GM12878 (cell line): ENCODE measurements around the gene C1QB. TPM values are rescaled to one million over a fixed set of nuclear protein-coding genes. Genes with fewer than 3 reads are reported as not detected.

Experiments used
- ATAC-seq: fragments of 200-7000 bp; cut with Tn5 transposase; 3 replicates; pipeline ENCODE4 v1.9.1; 2020; ENCODE audit warnings: mild to moderate bottlenecking, moderate library complexity
- BruUV-seq: library from RNA; stranded (reverse); fragments of 400-500 nt; replicated peaks from 2 replicates; lab custom pipeline; 2021; lab: Mats Ljungman, UMichigan
- CTCF ChIA-PET: fragments of 300-600 bp; sonication (Branson Sonifier 250); formaldehyde crosslinking; extraction: SDS; loops from one replicate; lab custom pipeline; 2021; ENCODE audit warnings: inconsistent platforms; lab: Yijun Ruan, JAX
- POLR2A ChIA-PET: fragments of 350-600 bp; formaldehyde crosslinking; extraction: SDS; loops from one replicate; lab custom pipeline; 2021; ENCODE audit warnings: inconsistent platforms; lab: Charles Lee
- RAD21 ChIA-PET: fragments of 300-600 bp; sonication (Branson Sonifier 250); formaldehyde crosslinking; loops from one replicate; lab custom pipeline; 2023; ENCODE audit warnings: antibody characterized with exemption; ENCODE audit not compliant: unreplicated experiment; lab: Charles Lee
- SMC1A ChIA-PET: fragments of 300-600 bp; sonication (Branson Sonifier 250); formaldehyde crosslinking; loops from one replicate; lab custom pipeline; 2023; ENCODE audit not compliant: unreplicated experiment, uncharacterized antibody; lab: Charles Lee
- DNase-seq: peaks from one replicate; pipeline ENCODE4 v3.0.0-alpha.2; 2011; ENCODE audit warnings: low read depth, low spot score
- FAIRE-seq: peaks from 3 replicates; lab custom pipeline; 2011; peaks lifted over from hg19 to GRCh38; lab: Jason Lieb, UNC
- H2AFZ ChIP-seq: 2 replicates; pipeline ENCODE4 v1.6.0; 2011; ENCODE audit warnings: low read depth, low read length, control low read depth; ENCODE audit not compliant: control insufficient read depth
- H3K27ac ChIP-seq: 2 replicates; pipeline ENCODE4 v1.5.1; 2011; ENCODE audit warnings: control low read depth; ENCODE audit not compliant: control insufficient read depth, insufficient read depth
- H3K27me3 ChIP-seq, 2 experiments: replicated peaks in 1 of 2; 2 replicates each; pipeline versions ENCODE4 v1.6.0 to v1.6.1; 2011; ENCODE audit warnings: low read length in 1 of 2; ENCODE audit not compliant: control insufficient read depth in 2 of 2, insufficient read depth in 2 of 2
- H3K36me3 ChIP-seq, 2 experiments: 2 replicates each; pipeline ENCODE4 v1.5.1; 2011; ENCODE audit warnings: low read length in 1 of 2; ENCODE audit not compliant: control insufficient read depth in 2 of 2, insufficient read depth in 2 of 2
- H3K4me1 ChIP-seq: 2 replicates; pipeline ENCODE4 v1.6.1; 2011; ENCODE audit warnings: mild to moderate bottlenecking, low read length, moderate library complexity, mixed read lengths; ENCODE audit not compliant: control insufficient read depth, insufficient read depth
- H3K4me2 ChIP-seq: 2 replicates; pipeline ENCODE4 v1.6.0; 2011; ENCODE audit warnings: control low read depth; ENCODE audit not compliant: control insufficient read depth, insufficient read depth
- H3K4me3 ChIP-seq: fragments of 200-600 bp; sonication (generic); 2 replicates; pipeline ENCODE4 v1.5.1; 2016
- H3K79me2 ChIP-seq: 2 replicates; pipeline ENCODE4 v1.6.0; 2011; ENCODE audit warnings: low read length; ENCODE audit not compliant: control insufficient read depth, insufficient read depth
- H3K9ac ChIP-seq: 2 replicates; pipeline ENCODE4 v1.8.0; 2011; ENCODE audit warnings: low read length, control low read depth, mixed read lengths; ENCODE audit not compliant: control insufficient read depth, insufficient read depth
- H3K9me3 ChIP-seq: replicated peaks from 3 replicates; pipeline ENCODE4 v1.5.1; 2011; ENCODE audit warnings: mild to moderate bottlenecking, low read length; ENCODE audit not compliant: control insufficient read depth, insufficient read depth
- H4K20me1 ChIP-seq: 2 replicates; pipeline ENCODE4 v1.6.0; 2011; ENCODE audit not compliant: control insufficient read depth, insufficient read depth
- BACH1 ChIP-seq: fragments of 450-650 bp; IDR thresholded peaks from 2 replicates; pipeline ENCODE4 v1.6.1; 2017; ENCODE audit warnings: mild to moderate bottlenecking, borderline replicate concordance
- BHLHE40 ChIP-seq, 2 experiments: fragments of 450-650 bp in 1 of 2; IDR thresholded peaks; 2 replicates each; pipeline ENCODE4 v1.6.1; 2011 to 2017; ENCODE audit warnings: low read depth in 2 of 2, borderline replicate concordance in 1 of 2, improper control_type of control experiment in 1 of 2, low read length in 1 of 2, mild to moderate bottlenecking in 1 of 2
- CBFB ChIP-seq: IDR thresholded peaks from 2 replicates; pipeline ENCODE4 v1.6.1; 2016; ENCODE audit warnings: antibody characterized with exemption, low read depth
- EGR1 ChIP-seq, 2 experiments: IDR thresholded peaks; 1 replicate in 1 of 2; 2 replicates in 1 of 2; pipeline ENCODE4 v1.6.1; 2011 to 2012; ENCODE audit warnings: low read depth in 2 of 2, low read length in 2 of 2, borderline replicate concordance in 1 of 2, mild to moderate bottlenecking in 1 of 2, moderate library complexity in 1 of 2
- IRF5 ChIP-seq: fragments of 450-650 bp; IDR thresholded peaks from 2 replicates; pipeline ENCODE4 v1.6.1; 2017; ENCODE audit warnings: borderline replicate concordance
- MTA3 ChIP-seq: IDR thresholded peaks from 2 replicates; pipeline ENCODE4 v1.6.1; 2012; ENCODE audit warnings: low read length, inconsistent platforms, borderline replicate concordance
- NBN ChIP-seq: fragments of 450-650 bp; IDR thresholded peaks from 2 replicates; pipeline ENCODE4 v1.6.1; 2016
- PRDM15 ChIP-seq: fragments of 450-650 bp; formaldehyde crosslinking; IDR thresholded peaks from 2 replicates; pipeline ENCODE4 v1.4.0; 2020; ENCODE audit warnings: mild to moderate bottlenecking, moderate library complexity
- RAD21 ChIP-seq: IDR thresholded peaks from 2 replicates; pipeline ENCODE4 v1.6.1; 2011; ENCODE audit warnings: mild to moderate bottlenecking, low read depth, low read length, moderate library complexity; ENCODE audit not compliant: insufficient read depth
- STAT1 ChIP-seq: fragments of 450-650 bp; conservative IDR thresholded peaks from 2 replicates; pipeline ENCODE4 v1.6.1; 2014; ENCODE audit warnings: antibody characterized with exemption, mild to moderate bottlenecking
- USF2 ChIP-seq: IDR thresholded peaks from 2 replicates; pipeline ENCODE4 v1.6.1; 2011; ENCODE audit warnings: low read depth, low read length, improper control_type of control experiment, borderline replicate concordance
- ZNF274 ChIP-seq: IDR thresholded peaks from one replicate; pipeline ENCODE4 v1.8.0; 2011; ENCODE audit not compliant: insufficient read length, insufficient read depth
- ZNF687 ChIP-seq: fragments of 450-650 bp; IDR thresholded peaks from 2 replicates; pipeline ENCODE4 v1.6.1; 2017; ENCODE audit warnings: mild to moderate bottlenecking, moderate library complexity
- WGBS: methylation state at CpG from one replicate; pipeline ENCODE4 v1.1.6; 2016; ENCODE audit warnings: low lambda C conversion rate; ENCODE audit not compliant: insufficient replicate concordance, insufficient coverage; ENCODE audit errors: missing lambda C conversion rate; 5-methylcytosine and 5-hydroxymethylcytosine counted together
- in situ Hi-C: fragments of 300-500 bp; cut with MboI; formaldehyde crosslinking; loops from 9 replicates; pipeline ENCODE4 v1.14.3; 2018; ENCODE audit warnings: mixed read lengths
- intact Hi-C: fragments of 100-400 bp; cut with micrococcal nuclease; formaldehyde crosslinking; loops from one replicate; pipeline ENCODE4 v1.14.2; 2022; ENCODE audit not compliant: unreplicated experiment
- polyA plus RNA-seq, 11 experiments: library from polyadenylated mRNA; depleted of rRNA in 4 of 11; unstranded in 6 of 11; stranded (reverse) in 5 of 11; fragments of >200 nt; fragmentation: Nextera tagmentation in 4 of 11; fragmentation: Illumina TruSeq in 1 of 11; extraction: Ambion mirVana in 4 of 11; extraction: Trizol in 1 of 11; gene quantifications; 1 replicate in 1 of 11; 2 replicates in 10 of 11; pipeline versions ENCODE4 v1.2.1 to v1.2.3, GENCODE V29; 2011 to 2016; ENCODE audit warnings: inconsistent platforms in 2 of 11, missing spikeins in 2 of 11, low read depth in 1 of 11
- total RNA-seq, 4 experiments: library from RNA; depleted of rRNA in 3 of 4; stranded (reverse); fragments of >200 nt in 3 of 4; fragmentation: Illumina TruSeq in 1 of 4; extraction: Trizol in 1 of 4; gene quantifications; 2 replicates each; pipeline versions ENCODE4 v1.2.1 to v1.2.3, GENCODE V29; 2013 to 2021

Gene C1QB
- total and polyA plus RNA-seq, 10 of the 15 experiments (the other 5 are each of a cell fraction or from before 2014, with no cell fraction given): 0.62 TPM; not detected in 9

- TF ChIP-seq ZNF687: no peak
- TF ChIP-seq, all 136 proteins: peak for 0
Observed at GRCh38 chr1:22662986-22663408, 10.0 kb downstream of the C1QB start (continued).

- no peaks in the 10 kb centered on the region for H3K79me2 ChIP-seq
- no peaks in the 10 kb centered on the region for H3K36me3 ChIP-seq
- no peak overlapping the region for H3K4me3 ChIP-seq
- intact Hi-C loops: no loop called here
- H3K9ac ChIP-seq: no peak overlapping the region
- H3K27me3 ChIP-seq: no peaks in the 10 kb centered on the region; a peak in 3 of 4 replicates
- no peaks in the 10 kb centered on the region for H4K20me1 ChIP-seq
- ChIA-PET SMC1A (interaction anchor here (0.6 kb wide), 1 partner anchor 198 kb away, joined by 4 read pairs; no protein-coding TSS in a partner anchor), POLR2A (no interaction called here), CTCF (no interaction called here), RAD21 (no interaction called here)
- H3K4me1 ChIP-seq: no peaks in the 10 kb centered on the region
- BruUV-seq: no TSS peak
- no peak for FAIRE-seq
- no peak for ATAC-seq
- no peak for DNase-seq
- no peak overlapping the region for H3K4me2 ChIP-seq
- H3K9me3 ChIP-seq: no peaks in the 10 kb centered on the region
- in situ Hi-C loops: no loop called here
- 32% methylated on average over 7 of the region's 7 CpGs for WGBS
- no peak overlapping the region for H2AFZ ChIP-seq
- H3K27ac ChIP-seq: no peak overlapping the region
- TF ChIP-seq USF2: no peak
- no peak for TF ChIP-seq MTA3
- TF ChIP-seq STAT1: no peak
- no peak for TF ChIP-seq BACH1
- TF ChIP-seq NBN: no peak
- TF ChIP-seq CBFB: no peak
- peak; percentile 38; the same call in 1 of the 2 replicates for TF ChIP-seq RAD21
- TF ChIP-seq ZNF274: no peak
- TF ChIP-seq IRF5: no peak
- no peak for TF ChIP-seq BHLHE40 (IDR thresholded peaks at IDR 0.05; ENCODE audit: borderline replicate concordance in 1 of 2, low read depth in 2 of 2, low read length in 1 of 2)
- TF ChIP-seq PRDM15 (CRISPR knock-in tag): no peak
- TF ChIP-seq EGR1 (IDR thresholded peaks at IDR 0.05; ENCODE audit: borderline replicate concordance in 1 of 2, low read depth in 2 of 2, low read length in 2 of 2): no peak
Observed at GRCh38 chr1:22665752-22666151, 12.7 kb downstream of the C1QB start.
